AML-193 (cell line): ENCODE measurements around the gene ASB12.

ENCODE experiments used
- DNase-seq, 2 experiments: peaks; one replicate each; lab custom pipeline; 2025; lab: John Stamatoyannopoulos, UW

ASB12 gene

DNA sequence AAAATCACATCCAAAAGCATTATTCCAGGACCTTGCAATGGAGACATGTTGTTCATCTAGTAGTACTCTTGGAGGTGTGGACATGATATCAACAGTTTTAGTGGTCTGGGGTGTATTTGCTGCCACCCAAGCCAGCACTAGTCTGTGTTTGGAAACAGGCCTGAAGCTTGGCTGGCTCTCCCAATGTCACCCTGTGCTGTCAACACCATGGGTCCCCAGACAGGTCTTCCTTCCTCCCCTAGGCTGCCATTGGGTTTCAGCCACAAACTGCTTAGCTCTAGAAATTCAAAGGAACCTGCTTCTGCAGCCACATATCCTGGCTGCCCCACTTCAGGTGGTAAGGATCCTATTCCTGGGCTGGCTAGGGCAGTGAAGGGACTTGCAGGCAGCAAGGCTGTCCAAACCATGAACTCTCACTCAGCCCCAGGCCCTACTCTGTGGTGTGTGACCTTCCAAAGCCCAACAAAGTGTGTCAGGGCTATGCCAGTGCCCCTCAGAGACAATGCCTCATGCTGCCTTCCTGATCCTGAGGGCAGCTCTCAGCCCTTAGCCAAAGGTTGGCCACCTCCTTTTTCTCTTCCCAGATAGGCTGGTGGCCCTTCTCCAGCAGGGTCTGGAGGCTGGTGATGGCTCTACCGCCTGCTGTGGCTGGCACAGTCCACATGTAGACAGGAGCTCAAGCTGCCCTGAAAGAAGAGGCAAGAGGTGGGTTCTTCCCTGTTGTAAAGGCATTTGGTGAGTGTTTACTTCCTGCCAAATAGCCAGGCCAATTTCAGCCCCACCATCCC is 43.2 kb downstream of the ASB12 start:
- DNase-seq = no peak

GRCh38 chrX:64184396-64184795 is 46.0 kb downstream of the ASB12 start:
- no peak for DNase-seq

DNA sequence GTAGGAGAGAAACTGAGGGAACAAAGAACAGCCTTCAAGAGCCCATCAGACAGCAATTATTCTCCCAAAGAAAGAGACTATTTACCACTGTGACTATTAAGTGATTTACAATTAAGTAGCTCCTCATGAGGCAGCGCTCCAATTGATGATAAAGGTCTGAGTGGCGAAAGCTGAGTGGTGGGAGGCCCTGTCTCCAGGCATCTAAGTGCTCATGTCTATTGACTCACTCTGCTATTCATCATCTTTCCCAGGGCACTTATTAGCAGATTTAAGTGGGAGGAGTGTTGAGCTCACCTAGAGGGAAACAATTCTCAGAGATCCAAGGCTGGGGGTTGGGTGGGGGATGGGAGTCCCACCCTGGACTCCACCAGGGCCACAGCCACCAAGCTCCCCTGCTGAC is 48.2 kb downstream of the ASB12 start:
- no peak for DNase-seq

DNA sequence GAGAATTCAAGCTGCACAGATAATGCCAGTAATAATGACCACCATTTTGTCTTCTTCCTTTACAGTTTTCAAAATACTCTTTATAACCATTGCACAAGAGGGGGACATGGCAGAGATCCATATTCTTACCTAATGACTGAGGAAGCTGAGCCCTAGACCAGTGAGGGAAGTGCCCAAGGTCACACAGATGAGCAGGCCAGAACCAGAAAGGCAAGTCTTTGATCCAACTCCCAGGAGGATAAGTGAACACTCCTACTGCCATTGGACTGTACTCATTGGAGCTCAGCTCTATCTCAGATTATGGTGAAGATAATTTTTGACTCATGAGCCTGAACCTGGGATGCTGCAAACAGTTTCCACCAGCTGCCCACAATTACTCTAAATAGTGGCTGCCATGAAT is 53.5 kb downstream of the ASB12 start:
- no peak for DNase-seq
